HepG2 (cell line): ENCODE data around the gene EPHA2. TPM values are rescaled to one million over a fixed set of nuclear protein-coding genes. Genes with fewer than 3 reads are reported as not detected.

Experiments
- GABPB1 ChIP-seq: IDR thresholded peaks from 2 replicates; pipeline ENCODE4 v1.6.1; 2016; ENCODE audit warnings: mild to moderate bottlenecking, missing genetic modification reagents, moderate library complexity, missing compliant biosample characterization
- HHEX ChIP-seq: IDR thresholded peaks from 2 replicates; pipeline ENCODE4 v1.6.1; 2016; ENCODE audit warnings: control low read depth
- HNRNPLL ChIP-seq: fragments of 200-400 bp; formaldehyde crosslinking; IDR thresholded peaks from 2 replicates; pipeline ENCODE4 v1.6.1; 2017; ENCODE audit warnings: mild to moderate bottlenecking, low read depth, low read length; ENCODE audit not compliant: poor library complexity, severe bottlenecking
- JUNB ChIP-seq: sonication (generic); formaldehyde crosslinking; IDR thresholded peaks from 2 replicates; pipeline ENCODE4 v1.8.0; 2022; ENCODE audit warnings: missing genetic modification reagents, mild to moderate bottlenecking, borderline replicate concordance
- NCOA2 ChIP-seq: sonication (generic); formaldehyde crosslinking; IDR thresholded peaks from 2 replicates; pipeline ENCODE4 v1.8.0; 2022; ENCODE audit warnings: inconsistent platforms
- NFKB2 ChIP-seq: sonication (generic); formaldehyde crosslinking; IDR thresholded peaks from 2 replicates; pipeline ENCODE4 v1.4.0; 2020; ENCODE audit warnings: missing genetic modification reagents, borderline replicate concordance
- SOX13 ChIP-seq, 3 experiments: fragments of 450-650 bp in 1 of 3; sonication (generic) in 1 of 3; formaldehyde crosslinking in 1 of 3; IDR thresholded peaks in 2 of 3; conservative IDR thresholded peaks in 1 of 3; 2 replicates each; pipeline versions ENCODE4 v1.5.0 to v1.6.1; 2016 to 2020; ENCODE audit warnings: antibody characterized with exemption in 1 of 3, mild to moderate bottlenecking in 1 of 3, missing compliant biosample characterization in 1 of 3, missing genetic modification reagents in 1 of 3, moderate library complexity in 1 of 3
- TEAD2 ChIP-seq: sonication (generic); formaldehyde crosslinking; IDR thresholded peaks from 2 replicates; pipeline ENCODE4 v1.9.0; 2021; ENCODE audit warnings: missing genetic modification reagents
- TRAFD1 ChIP-seq: sonication (generic); formaldehyde crosslinking; IDR thresholded peaks from 2 replicates; pipeline ENCODE4 v1.5.1; 2020; ENCODE audit warnings: missing genetic modification reagents, mild to moderate bottlenecking, borderline replicate concordance
- ZBTB34 ChIP-seq: sonication (generic); formaldehyde crosslinking; IDR thresholded peaks from 2 replicates; pipeline ENCODE4 v1.8.0; 2022; ENCODE audit warnings: mild to moderate bottlenecking, missing genetic modification reagents
- ZBTB4 ChIP-seq: sonication (generic); formaldehyde crosslinking; IDR thresholded peaks from 2 replicates; pipeline ENCODE4 v1.4.0; 2020; ENCODE audit warnings: missing genetic modification reagents, mild to moderate bottlenecking, borderline replicate concordance
- ZBTB44 ChIP-seq: sonication (generic); formaldehyde crosslinking; IDR thresholded peaks from 2 replicates; pipeline ENCODE4 v1.4.0; 2020; ENCODE audit warnings: missing genetic modification reagents
- ZFP91 ChIP-seq: sonication (generic); formaldehyde crosslinking; IDR thresholded peaks from 2 replicates; pipeline ENCODE4 v1.9.0; 2022; ENCODE audit warnings: missing genetic modification reagents, mild to moderate bottlenecking, borderline replicate concordance
- ZNF251 ChIP-seq: sonication (generic); formaldehyde crosslinking; IDR thresholded peaks from 2 replicates; pipeline ENCODE4 v1.9.0; 2021; ENCODE audit warnings: mild to moderate bottlenecking, missing genetic modification reagents
- ZNF292 ChIP-seq: sonication (generic); formaldehyde crosslinking; IDR thresholded peaks from 2 replicates; pipeline ENCODE4 v1.8.1; 2022; ENCODE audit warnings: mild to moderate bottlenecking, low read depth, missing genetic modification reagents, borderline replicate concordance
- ZNF567 ChIP-seq: sonication (generic); formaldehyde crosslinking; IDR thresholded peaks from 2 replicates; pipeline ENCODE4 v1.8.1; 2023; ENCODE audit warnings: mild to moderate bottlenecking, missing genetic modification reagents, borderline replicate concordance
- ZSCAN20 ChIP-seq: sonication (generic); formaldehyde crosslinking; IDR thresholded peaks from 2 replicates; pipeline ENCODE4 v1.4.0; 2020; ENCODE audit warnings: missing genetic modification reagents, mild to moderate bottlenecking, borderline replicate concordance
- polyA plus RNA-seq, 8 experiments: library from polyadenylated mRNA; depleted of rRNA in 3 of 8; stranded (reverse) in 7 of 8; unstranded in 1 of 8; fragments of >200 nt; fragmentation: Illumina TruSeq in 4 of 8; extraction: Trizol in 4 of 8; gene quantifications; 2 replicates each; pipeline versions ENCODE4 v1.2.1 to v1.2.3, GENCODE V29; 2011 to 2016; ENCODE audit warnings: low read depth in 4 of 8, missing spikeins in 1 of 8, mixed read lengths in 1 of 8; ENCODE audit not compliant: insufficient read depth in 1 of 8
- total RNA-seq, 5 experiments: library from RNA; depleted of rRNA; stranded (reverse); fragments of >200 nt; fragmentation: Illumina TruSeq; extraction: Trizol; gene quantifications; 2 replicates each; pipeline ENCODE4 v1.2.3, GENCODE V29; 2016; ENCODE audit warnings: low read depth in 1 of 5

The EPHA2 gene
- total and polyA plus RNA-seq, 2 of the 13 experiments (the other 11 are each of a cell fraction or from before 2014, with no cell fraction given): 33.6 to 53.6 TPM

- no peak for TF ChIP-seq TEAD2
- peak; percentile 76; the same call in 1 of the 2 replicates for TF ChIP-seq JUNB (CRISPR knock-in tag)
- no peak for TF ChIP-seq NCOA2 (CRISPR knock-in tag)
- TF ChIP-seq ZNF251 (CRISPR knock-in tag): no peak
- TF ChIP-seq ZBTB44 (CRISPR knock-in tag): no peak
- no peak for TF ChIP-seq ZBTB4
- no peak for TF ChIP-seq ZBTB34 (CRISPR knock-in tag)
- TF ChIP-seq TRAFD1 (CRISPR knock-in tag): no peak
- no peak for TF ChIP-seq HHEX (CRISPR knock-in tag)
- TF ChIP-seq ZFP91: no peak; the same call in 1 of the 2 replicates
- no peak; the same call in none of the 2 replicates for TF ChIP-seq GABPB1
- no peak for TF ChIP-seq SOX13 (IDR thresholded peaks at IDR 0.05)
- TF ChIP-seq SOX13 (CRISPR knock-in tag; conservative IDR thresholded peaks at IDR 0.05 in 1 of 2, IDR thresholded peaks at IDR 0.05 in 1 of 2): peak in 1 of 2 experiments; percentile 74; a peak in 1 of 4 replicates
- TF ChIP-seq ZSCAN20: no peak
- TF ChIP-seq ZNF567: no peak; the same call in 1 of the 2 replicates
- TF ChIP-seq HNRNPLL: no peak
- peak; percentile 40; the same call in 1 of the 2 replicates for TF ChIP-seq ZNF292 (CRISPR knock-in tag)
- no peak for TF ChIP-seq NFKB2
Observed at GRCh38 chr1:16164213-16165072, 8.6 kb upstream of the EPHA2 start (continued).
